ENCODE data around the gene PAM16.

PAM16 gene

GRCh38 chr16:4370570-4371356 lies 19.6 kb upstream of the PAM16 start:
- DNase-seq: no peak

GRCh38 chr16:4370151-4370550 lies 19.0 kb upstream of the PAM16 start:
- DNase-seq: no peak

GRCh38 chr16:4369007-4369733 lies 18.0 kb upstream of the PAM16 start:
- DNase-seq: no peak

GRCh38 chr16:4367393-4367856 lies 16.3 kb upstream of the PAM16 start:
- DNase-seq: no peak

- DNase-seq: no peak
These were observed 14.9 kb upstream of the PAM16 start for GRCh38 chr16:4366016-4366415.

- DNase-seq: no peak
These were observed 14.5 kb upstream of the PAM16 start for GRCh38 chr16:4365615-4366014.

DNA sequence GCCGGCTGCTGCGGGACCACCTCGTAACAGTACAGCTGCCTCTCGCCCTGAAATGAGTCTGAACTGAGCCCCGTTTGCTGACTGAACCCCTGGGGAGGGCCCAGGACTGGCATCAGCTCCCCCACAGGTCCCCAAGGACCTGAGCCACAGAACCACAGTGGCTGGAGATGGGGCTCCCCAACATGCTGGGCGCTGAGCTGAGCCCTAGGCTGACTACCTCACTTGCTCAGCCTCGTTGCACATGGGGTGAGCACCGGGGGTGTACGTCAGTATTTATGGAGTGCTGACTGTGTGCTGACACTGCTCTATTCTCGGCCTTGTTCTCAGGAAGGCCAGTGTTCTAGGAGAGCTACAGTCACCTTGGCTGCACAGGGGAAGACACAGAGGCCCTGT lies 13.9 kb upstream of the PAM16 start:
- DNase-seq: no peak

DNA sequence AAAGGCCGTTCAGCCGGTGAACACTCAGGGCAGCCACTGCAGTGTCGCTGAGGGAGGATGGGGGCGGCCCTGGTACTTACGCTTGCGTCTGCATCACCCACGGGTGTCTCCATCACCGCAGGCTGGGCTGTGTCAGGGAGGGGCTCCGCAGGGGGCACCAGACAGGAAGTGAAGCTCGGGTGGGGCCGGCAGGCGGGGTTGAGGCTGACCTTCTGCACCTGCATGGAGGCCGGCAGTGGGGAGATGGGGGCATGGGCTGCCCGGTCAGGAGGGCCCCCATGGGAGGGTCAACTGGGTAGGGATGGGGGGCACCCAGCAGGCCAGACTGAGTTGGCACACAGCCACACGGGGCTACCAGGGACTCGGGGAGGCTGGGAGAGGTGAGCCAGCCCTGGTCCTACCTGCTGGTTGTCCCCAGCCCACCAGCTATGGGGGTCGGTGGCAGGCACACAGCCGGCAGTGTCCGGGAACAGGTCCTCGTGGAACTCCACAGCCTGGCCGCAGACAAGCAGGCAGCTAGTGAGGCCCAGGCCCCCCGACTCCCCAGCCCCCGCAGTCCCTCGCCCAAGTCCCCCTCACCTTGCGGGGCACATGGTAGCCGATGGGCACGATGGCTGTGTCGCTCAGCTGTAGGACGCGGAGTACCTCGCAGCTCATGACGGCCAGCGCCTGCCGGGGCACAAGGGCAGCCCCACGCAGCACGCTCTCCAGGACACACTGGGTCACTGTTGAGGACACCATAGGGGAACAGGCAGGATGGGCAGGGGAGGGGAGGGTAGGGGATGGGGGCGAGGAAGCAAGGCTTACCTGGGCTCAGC lies 13.3 kb upstream of the PAM16 start:
- DNase-seq: no peak

GRCh38 chr16:4362476-4363135 lies 11.5 kb upstream of the PAM16 start:
- no peak for DNase-seq

- DNase-seq: no peak
These were observed 10.8 kb upstream of the PAM16 start for GRCh38 chr16:4361944-4362311.

GRCh38 chr16:4361033-4361943 lies 10.2 kb upstream of the PAM16 start:
- no peak for DNase-seq

- DNase-seq: no peak
These were observed 9.5 kb upstream of the PAM16 start for GRCh38 chr16:4360538-4361021.

GRCh38 chr16:4359914-4360313 lies 8.8 kb upstream of the PAM16 start:
- DNase-seq: no peak

DNA sequence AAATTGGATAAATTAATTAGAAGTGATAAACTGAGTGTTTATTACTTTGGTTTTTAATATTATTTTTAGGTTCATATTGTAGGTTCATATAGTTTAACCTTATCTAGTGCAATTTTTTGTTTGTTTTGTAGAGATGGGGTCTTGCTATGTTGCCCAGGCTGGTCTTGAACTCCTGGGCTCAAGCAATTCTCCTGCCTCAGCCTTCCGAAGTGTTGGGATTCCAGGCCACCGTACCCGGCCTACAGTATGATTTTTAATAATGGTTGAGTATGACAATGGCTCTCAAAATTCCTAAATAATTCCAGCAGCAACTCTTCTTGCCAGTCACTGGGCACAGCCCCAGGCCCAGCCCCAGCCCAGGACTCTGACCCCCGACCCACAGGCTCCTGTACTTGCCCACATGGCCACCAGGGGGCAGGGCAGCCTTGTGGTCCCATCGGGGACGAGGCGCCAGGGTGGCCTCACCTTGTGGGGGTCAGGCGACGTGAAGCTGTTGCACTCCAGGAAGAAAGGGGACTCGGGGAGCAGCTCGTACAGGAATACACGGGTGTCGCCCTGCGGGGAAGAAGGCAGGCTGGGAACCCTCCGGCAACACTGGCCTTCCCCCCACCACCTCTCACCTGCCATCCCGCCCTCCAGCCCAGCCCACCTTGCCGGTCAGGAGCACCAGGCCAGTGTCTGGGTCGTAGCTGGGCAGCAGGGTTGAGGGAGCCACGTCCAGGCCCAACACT lies 7.9 kb upstream of the PAM16 start:
- DNase-seq: no peak

DNA sequence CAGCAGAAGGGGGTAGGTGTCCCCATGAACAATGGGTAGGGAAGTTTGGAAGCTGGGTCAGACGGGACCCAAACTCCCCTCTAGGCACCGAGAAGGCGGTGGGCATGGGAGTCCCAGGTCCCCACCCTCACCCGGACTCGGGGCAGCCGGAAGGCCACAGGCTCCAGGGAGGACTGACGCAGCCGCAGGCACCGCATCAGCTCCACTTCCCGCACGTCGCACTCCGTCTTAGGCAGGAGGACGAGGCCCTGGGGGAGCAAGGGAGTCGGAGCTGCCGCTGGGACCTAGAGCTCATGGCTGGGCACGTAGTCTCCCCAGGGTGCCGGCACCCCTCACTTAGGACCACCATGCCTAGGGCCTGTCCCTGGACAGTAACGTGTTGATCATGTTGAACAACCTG lies 7.1 kb upstream of the PAM16 start:
- no peak for DNase-seq

GRCh38 chr16:4356820-4357219 lies 5.7 kb upstream of the PAM16 start:
- no peak for DNase-seq

- no peak for DNase-seq
These were observed 3.6 kb upstream of the PAM16 start for GRCh38 chr16:4354512-4355409.

DNA sequence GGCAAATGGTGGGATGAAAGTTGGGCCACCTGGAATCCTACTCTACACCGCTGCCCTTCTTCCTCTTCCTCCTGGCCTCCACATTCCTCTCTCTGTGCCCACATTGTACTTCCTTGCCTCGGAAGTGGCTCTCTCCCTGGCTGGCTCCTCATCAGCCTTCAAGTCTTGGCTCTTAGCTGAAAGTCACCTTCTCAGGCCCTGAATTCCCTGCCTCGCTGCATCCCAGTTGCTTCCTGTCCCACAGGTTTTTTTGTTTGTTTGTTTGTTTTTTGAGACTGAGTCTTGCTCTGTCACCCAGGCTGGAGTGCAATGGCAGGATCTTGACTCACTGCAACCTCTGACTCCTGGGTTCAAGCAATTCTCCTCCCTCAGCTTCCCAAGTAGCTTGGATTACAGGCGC lies 2.6 kb upstream of the PAM16 start:
- no peak for DNase-seq

DNA sequence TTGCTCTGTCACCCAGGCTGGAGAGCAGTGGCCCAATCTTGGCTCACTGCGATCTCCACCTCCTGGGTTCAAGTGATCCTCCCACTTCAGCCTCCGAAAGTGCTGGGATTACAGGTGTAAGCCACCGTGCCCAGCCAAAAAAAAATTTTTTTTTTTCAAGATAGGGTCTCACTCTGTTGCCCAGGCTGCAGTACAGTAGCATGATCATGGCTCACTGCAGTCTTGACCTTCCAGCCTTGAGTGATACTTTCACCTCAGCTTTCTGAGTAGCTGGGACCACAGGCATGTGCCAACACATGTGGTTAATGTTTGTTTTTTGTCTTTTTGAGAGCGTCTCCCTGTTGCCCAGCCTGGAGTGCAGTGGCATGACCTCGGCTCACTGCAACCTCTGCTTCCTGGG lies 1.7 kb upstream of the PAM16 start:
- no peak for DNase-seq

DNA sequence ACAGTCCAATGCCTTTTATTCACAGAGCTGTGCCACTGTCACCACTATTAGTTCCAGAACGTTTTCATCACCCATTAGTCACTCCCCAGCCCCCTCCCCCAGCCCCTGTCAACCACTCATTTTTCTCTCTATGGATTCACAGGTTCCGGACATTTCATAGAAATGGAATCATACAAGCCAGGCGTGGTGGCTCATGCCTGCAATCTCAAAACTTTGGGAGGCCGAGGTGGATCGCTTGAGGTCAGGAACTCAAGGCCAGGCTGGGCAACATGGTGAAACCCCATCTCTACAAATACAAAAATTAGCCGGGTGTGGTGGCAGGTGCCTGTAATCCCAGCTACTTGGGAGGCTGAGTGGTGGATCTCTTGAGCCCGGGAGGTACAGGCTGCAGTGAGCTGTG lies 759 bp upstream of the PAM16 start:
- no peak for DNase-seq
